BJ (cell line): ENCODE data around the gene TLE7. TPM values are rescaled to one million over a fixed set of nuclear protein-coding genes. Genes with fewer than 3 reads are reported as not detected.
A peak's percentile ranks its signal among the peaks of the same experiment; 100 is the strongest.

ENCODE experiments used
- CTCF ChIA-PET: fragments of 350-600 bp; formaldehyde crosslinking; extraction: SDS; loops from one replicate; lab custom pipeline; 2021; ENCODE audit warnings: antibody characterized with exemption, inconsistent platforms; lab: Yijun Ruan, JAX
- POLR2A ChIA-PET: fragments of 300-600 bp; sonication (Branson Sonifier 250); formaldehyde crosslinking; extraction: SDS; loops from one replicate; lab custom pipeline; 2021; ENCODE audit warnings: antibody characterized with exemption; lab: Charles Lee
- DNase-seq: peaks from one replicate; pipeline ENCODE4 v3.0.0-alpha.2; 2011; ENCODE audit warnings: low read depth
- H3K27me3 ChIP-seq: 2 replicates; pipeline ENCODE4 v1.6.0; 2011; ENCODE audit warnings: low read length; ENCODE audit not compliant: control insufficient read depth, insufficient read depth
- H3K36me3 ChIP-seq: 2 replicates; pipeline ENCODE4 v1.5.1; 2011; ENCODE audit warnings: low read length; ENCODE audit not compliant: control insufficient read depth, insufficient read depth
- H3K4me3 ChIP-seq: 2 replicates; pipeline ENCODE4 v1.5.1; 2011; ENCODE audit warnings: low read depth, mild to moderate bottlenecking, control low read depth, low read length
- CTCF ChIP-seq: IDR thresholded peaks from 2 replicates; pipeline ENCODE4 v1.5.1; 2011; ENCODE audit warnings: low read depth, mild to moderate bottlenecking, control low read depth, inconsistent platforms, low read length, moderate library complexity; ENCODE audit not compliant: insufficient read depth
- polyA plus RNA-seq: library from polyadenylated mRNA; depleted of rRNA; stranded (reverse); fragments of >200 nt; gene quantifications from 2 replicates; pipeline ENCODE4 v1.2.3, GENCODE V29; 2011

The TLE7 gene
- polyA plus RNA-seq, 1 experiment: not detected

GRCh38 chr16:71453036-71453435, 11.2 kb upstream of the TLE7 start:
- POLR2A ChIA-PET: no interaction called here
- H3K27me3 ChIP-seq: no peaks in the 10 kb centered on the region
- no peak for DNase-seq
- TF ChIP-seq CTCF: no peak
- no peak overlapping the region for H3K4me3 ChIP-seq
- CTCF ChIA-PET: no interaction called here
- peaks cover 30% of the 10 kb centered on the region for H3K36me3 ChIP-seq

GRCh38 chr16:71449020-71449419, 7.2 kb upstream of the TLE7 start:
- no peak overlapping the region for H3K4me3 ChIP-seq
- no peaks in the 10 kb centered on the region for H3K27me3 ChIP-seq
- DNase-seq: no peak
- peaks cover 19% of the 10 kb centered on the region for H3K36me3 ChIP-seq
- ChIA-PET POLR2A (no interaction called here), CTCF (interaction anchor here (0.9 kb wide), 1 partner anchor 9 kb away, joined by 3 read pairs; no protein-coding TSS in a partner anchor)
- no peak for TF ChIP-seq CTCF

GRCh38 chr16:71448274-71448866, 6.5 kb upstream of the TLE7 start:
- no peaks in the 10 kb centered on the region for H3K27me3 ChIP-seq
- no peak for TF ChIP-seq CTCF
- no peak overlapping the region for H3K4me3 ChIP-seq
- peaks cover 16% of the 10 kb centered on the region for H3K36me3 ChIP-seq
- POLR2A ChIA-PET: no interaction called here
- CTCF ChIA-PET: no interaction called here
- no peak for DNase-seq

GRCh38 chr16:71443714-71444113, 1.9 kb upstream of the TLE7 start:
- DNase-seq: no peak
- H3K4me3 ChIP-seq: no peak overlapping the region
- ChIA-PET CTCF (no interaction called here), POLR2A (no interaction called here)
- TF ChIP-seq CTCF: no peak
- peaks cover 2% of the 10 kb centered on the region; the same call in 1 of the 2 replicates for H3K36me3 ChIP-seq
- H3K27me3 ChIP-seq: no peaks in the 10 kb centered on the region

GRCh38 chr16:71441348-71442050, 355 bp downstream of the TLE7 start:
- ChIA-PET POLR2A (no interaction called here), CTCF (interaction anchor here (1.0 kb wide), 1 partner anchor 49 kb away, joined by 3 read pairs; no protein-coding TSS in a partner anchor)
- DNase-seq: no peak
- peak; percentile 39 for TF ChIP-seq CTCF
- H3K4me3 ChIP-seq: no peak overlapping the region
- H3K27me3 ChIP-seq: no peaks in the 10 kb centered on the region
- H3K36me3 ChIP-seq: no peaks in the 10 kb centered on the region
